PC-9 (cell line): Measurements from ENCODE around the gene DIAPH2.

Experiments used
- EZH2 ChIP-seq: fragments of 200-600 bp; sonication (generic); IDR thresholded peaks from 2 replicates; pipeline ENCODE4 v1.8.0; 2017; ENCODE audit warnings: antibody characterized with exemption, low read depth
- TF ChIP-seq, protein P1 (sequence below): fragments of 200-600 bp; sonication (generic); conservative IDR thresholded peaks from 2 replicates; pipeline ENCODE4 v1.6.1; 2017; ENCODE audit warnings: mixed run types, antibody characterized with exemption, mild to moderate bottlenecking, moderate library complexity

GRCh38 chrX:97224148-97224547, 539.5 kb downstream of the DIAPH2 start:
- TF ChIP-seq, protein P1, sequence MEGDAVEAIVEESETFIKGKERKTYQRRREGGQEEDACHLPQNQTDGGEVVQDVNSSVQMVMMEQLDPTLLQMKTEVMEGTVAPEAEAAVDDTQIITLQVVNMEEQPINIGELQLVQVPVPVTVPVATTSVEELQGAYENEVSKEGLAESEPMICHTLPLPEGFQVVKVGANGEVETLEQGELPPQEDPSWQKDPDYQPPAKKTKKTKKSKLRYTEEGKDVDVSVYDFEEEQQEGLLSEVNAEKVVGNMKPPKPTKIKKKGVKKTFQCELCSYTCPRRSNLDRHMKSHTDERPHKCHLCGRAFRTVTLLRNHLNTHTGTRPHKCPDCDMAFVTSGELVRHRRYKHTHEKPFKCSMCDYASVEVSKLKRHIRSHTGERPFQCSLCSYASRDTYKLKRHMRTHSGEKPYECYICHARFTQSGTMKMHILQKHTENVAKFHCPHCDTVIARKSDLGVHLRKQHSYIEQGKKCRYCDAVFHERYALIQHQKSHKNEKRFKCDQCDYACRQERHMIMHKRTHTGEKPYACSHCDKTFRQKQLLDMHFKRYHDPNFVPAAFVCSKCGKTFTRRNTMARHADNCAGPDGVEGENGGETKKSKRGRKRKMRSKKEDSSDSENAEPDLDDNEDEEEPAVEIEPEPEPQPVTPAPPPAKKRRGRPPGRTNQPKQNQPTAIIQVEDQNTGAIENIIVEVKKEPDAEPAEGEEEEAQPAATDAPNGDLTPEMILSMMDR = no peak
- TF ChIP-seq EZH2 = no peak
